SK-N-SH (cell line): ENCODE measurements around the gene MACROD2. TPM values are rescaled to one million over a fixed set of nuclear protein-coding genes. Genes with fewer than 3 reads are reported as not detected.

Experiments
- CTCF ChIA-PET: fragments of 300-600, 350-600 bp; formaldehyde crosslinking; extraction: SDS; loops from one replicate; lab custom pipeline; 2021; lab: Yijun Ruan, JAX
- POLR2A ChIA-PET: fragments of 350-600 bp; sonication (Branson Sonifier 250); formaldehyde crosslinking; extraction: SDS; loops from one replicate; lab custom pipeline; 2020; ENCODE audit warnings: antibody characterized with exemption, inconsistent platforms; lab: Yijun Ruan, JAX
- DNase-seq: peaks from one replicate; pipeline ENCODE4 v3.0.0; 2012
- H2AFZ ChIP-seq: fragments of 200-600 bp; sonication (generic); 2 replicates; pipeline ENCODE4 v1.8.1; 2016; ENCODE audit warnings: antibody characterized with exemption, mild to moderate bottlenecking, low read depth
- H3F3A ChIP-seq: fragments of 200-600 bp; sonication (generic); replicated peaks from 2 replicates; pipeline ENCODE3; 2016; ENCODE audit warnings: antibody characterized with exemption, mild to moderate bottlenecking; ENCODE audit not compliant: insufficient read depth
- H3K27ac ChIP-seq, 2 experiments: fragments of 200-500 bp in 1 of 2; fragments of 200-600 bp in 1 of 2; sonication (Bioruptor generic) in 1 of 2; sonication (generic), shearing (Covaris generic) in 1 of 2; 2 replicates each; pipeline versions ENCODE4 v1.5.1 to v1.6.1; 2014 to 2016; ENCODE audit warnings: low read depth in 2 of 2, inconsistent platforms in 1 of 2, low read length in 1 of 2, mild to moderate bottlenecking in 1 of 2, mixed read lengths in 1 of 2
- H3K27me3 ChIP-seq: fragments of 200-600 bp; sonication (generic), shearing (Covaris generic); 2 replicates; pipeline ENCODE4 v1.6.1; 2016; ENCODE audit warnings: mixed run types; ENCODE audit not compliant: insufficient read depth
- H3K36me3 ChIP-seq, 2 experiments: fragments of 200-500 bp in 1 of 2; fragments of 200-600 bp in 1 of 2; sonication (Bioruptor generic) in 1 of 2; sonication (generic) in 1 of 2; replicated peaks in 1 of 2; 2 replicates each; pipeline versions ENCODE3 to v1.5.1; 2014 to 2016; ENCODE audit warnings: low read length in 1 of 2, mild to moderate bottlenecking in 1 of 2; ENCODE audit not compliant: insufficient read depth in 2 of 2, control insufficient read depth in 1 of 2
- H3K4me1 ChIP-seq, 2 experiments: fragments of 200-500 bp in 1 of 2; fragments of 200-600 bp in 1 of 2; sonication (Bioruptor generic) in 1 of 2; sonication (generic), shearing (Covaris generic) in 1 of 2; 2 replicates each; pipeline versions ENCODE4 v1.5.1 to v1.6.1; 2014 to 2016; ENCODE audit warnings: low read depth in 1 of 2, low read length in 1 of 2, mixed run types in 1 of 2; ENCODE audit not compliant: insufficient read depth in 2 of 2, control insufficient read depth in 1 of 2
- H3K4me2 ChIP-seq: fragments of 200-600 bp; sonication (generic), shearing (Covaris generic); 2 replicates; pipeline ENCODE4 v1.6.1; 2017; ENCODE audit warnings: mixed run types
- H3K4me3 ChIP-seq, 2 experiments: fragments of 200-500 bp in 1 of 2; fragments of 200-600 bp in 1 of 2; sonication (Bioruptor generic) in 1 of 2; sonication (generic), shearing (Covaris generic) in 1 of 2; 2 replicates each; pipeline versions ENCODE4 v1.5.1 to v1.8.1; 2014 to 2016; ENCODE audit warnings: low read depth in 2 of 2, inconsistent platforms in 1 of 2, low read length in 1 of 2, mild to moderate bottlenecking in 1 of 2, mixed read lengths in 1 of 2, moderate library complexity in 1 of 2
- H3K79me2 ChIP-seq: fragments of 200-600 bp; sonication (generic); 2 replicates; pipeline ENCODE4 v1.8.1; 2017; ENCODE audit warnings: mild to moderate bottlenecking; ENCODE audit not compliant: insufficient read depth
- H3K9ac ChIP-seq: fragments of 200-600 bp; sonication (generic); 2 replicates; pipeline ENCODE4 v1.6.1; 2017; ENCODE audit warnings: mixed run types
- H3K9me2 ChIP-seq: fragments of 200-600 bp; sonication (generic); 2 replicates; pipeline ENCODE4 v1.6.1; 2017; ENCODE audit warnings: mixed run types
- H3K9me3 ChIP-seq: fragments of 200-600 bp; sonication (generic); 2 replicates; pipeline ENCODE4 v1.6.1; 2017; ENCODE audit warnings: mixed run types, mild to moderate bottlenecking, moderate library complexity
- H4K20me1 ChIP-seq: fragments of 200-600 bp; sonication (generic); 2 replicates; pipeline ENCODE4 v1.6.1; 2017; ENCODE audit warnings: mild to moderate bottlenecking, mixed run types; ENCODE audit not compliant: insufficient read depth
- CHD2 ChIP-seq: fragments of 150-350 bp; IDR thresholded peaks from 2 replicates; pipeline ENCODE4 v1.6.1; 2018; ENCODE audit warnings: low read length; ENCODE audit not compliant: partially characterized antibody
- CTCF ChIP-seq: fragments of 200-600 bp; sonication (generic); IDR thresholded peaks from 2 replicates; pipeline ENCODE4 v1.6.1; 2017; ENCODE audit warnings: antibody characterized with exemption, mild to moderate bottlenecking, moderate library complexity
- ELF1 ChIP-seq: IDR thresholded peaks from 2 replicates; pipeline ENCODE4 v1.4.0; 2012
- FOSL2 ChIP-seq: IDR thresholded peaks from 2 replicates; pipeline ENCODE4 v1.4.0; 2012; ENCODE audit warnings: low read depth, mild to moderate bottlenecking, moderate library complexity, borderline replicate concordance
- FOXM1 ChIP-seq: IDR thresholded peaks from 2 replicates; pipeline ENCODE4 v1.4.0; 2012; ENCODE audit warnings: low read depth, mild to moderate bottlenecking
- MEF2A ChIP-seq: IDR thresholded peaks from 2 replicates; pipeline ENCODE4 v1.4.0; 2012; ENCODE audit warnings: low read depth, borderline replicate concordance
- MXI1 ChIP-seq: IDR thresholded peaks from 2 replicates; pipeline ENCODE4 v1.6.1; 2012; ENCODE audit warnings: mild to moderate bottlenecking, low read depth, low read length, improper control_type of control experiment
- NFIC ChIP-seq: IDR thresholded peaks from 2 replicates; pipeline ENCODE4 v1.4.0; 2012; ENCODE audit warnings: borderline replicate concordance
- NRF1 ChIP-seq: IDR thresholded peaks from 2 replicates; pipeline ENCODE4 v1.6.1; 2012; ENCODE audit warnings: low read depth, mild to moderate bottlenecking, low read length
- PBX3 ChIP-seq: IDR thresholded peaks from 2 replicates; pipeline ENCODE4; 2012
- RAD21 ChIP-seq: IDR thresholded peaks from 2 replicates; pipeline ENCODE4 v1.6.1; 2012; ENCODE audit warnings: mild to moderate bottlenecking, low read length
- REST ChIP-seq: IDR thresholded peaks from 2 replicates; pipeline ENCODE4 v1.6.1; 2012; ENCODE audit warnings: mild to moderate bottlenecking, low read depth, low read length, moderate library complexity
- RFX5 ChIP-seq: IDR thresholded peaks from 2 replicates; pipeline ENCODE4 v1.6.1; 2012; ENCODE audit warnings: mild to moderate bottlenecking, improper control_type of control experiment, low read length
- RXRA ChIP-seq: IDR thresholded peaks from 2 replicates; pipeline ENCODE4 v1.4.0; 2012; ENCODE audit warnings: low read depth, mild to moderate bottlenecking, borderline replicate concordance
- SIN3A ChIP-seq: IDR thresholded peaks from 2 replicates; pipeline ENCODE4 v1.6.1; 2012; ENCODE audit warnings: low read depth, mild to moderate bottlenecking, low read length, moderate library complexity, borderline replicate concordance
- USF1 ChIP-seq: IDR thresholded peaks from 2 replicates; pipeline ENCODE4 v1.4.0; 2012; ENCODE audit warnings: low read depth, borderline replicate concordance
- WGBS: methylation state at CpG from one replicate; pipeline ENCODE4 v1.1.6; 2017; ENCODE audit warnings: low lambda C conversion rate; 5-methylcytosine and 5-hydroxymethylcytosine counted together
- polyA plus RNA-seq, 3 experiments: library from polyadenylated mRNA; depleted of rRNA; stranded (reverse); fragments of >200 nt; gene quantifications; 2 replicates each; pipeline ENCODE4 v1.2.3, GENCODE V29; 2012

The MACROD2 gene
- polyA plus RNA-seq, 1 of the 3 experiments (the other 2 are of a cell fraction): 0.33 TPM

GRCh38 chr20:15031546-15032351 lies 1036.4 kb downstream of the MACROD2 start:
- POLR2A ChIA-PET: no interaction called here
- no peaks in the 10 kb centered on the region for H3K27me3 ChIP-seq
- H3K4me3 ChIP-seq: no peak overlapping the region
- no peak overlapping the region for H3K27ac ChIP-seq
- H3K9ac ChIP-seq: no peak overlapping the region
- 84% methylated on average over 14 of the region's 32 CpGs for WGBS
- no peak overlapping the region for H2AFZ ChIP-seq
- DNase-seq: no peak
- no peaks in the 10 kb centered on the region for H3K36me3 ChIP-seq
- H3K4me2 ChIP-seq: no peak overlapping the region
- H3K9me2 ChIP-seq: no peaks in the 10 kb centered on the region
- TF ChIP-seq SIN3A (no peak), USF1 (no peak), MEF2A (no peak)
- H3K9me3 ChIP-seq: no peaks in the 10 kb centered on the region
- H4K20me1 ChIP-seq: no peaks in the 10 kb centered on the region
- CTCF ChIA-PET: no interaction called here
- no peaks in the 10 kb centered on the region for H3F3A ChIP-seq
- H3K4me1 ChIP-seq: peaks cover 0 to 3% of the 10 kb centered on the region in 2 experiments; a peak in 2 of 4 replicates
- H3K79me2 ChIP-seq: no peaks in the 10 kb centered on the region

- WGBS: 92% methylated on average over 11 of the region's 11 CpGs
- no peak for DNase-seq
- CTCF ChIA-PET: no interaction called here
- Histone ChIP-seq H3K9ac (no peak overlapping the region), H2AFZ (no peak overlapping the region), H3K4me3 (no peak overlapping the region), H3K27me3 (no peaks in the 10 kb centered on the region), H3K4me1 (peaks cover 0 to 2% of the 10 kb centered on the region in 2 experiments; a peak in 1 of 4 replicates), H3K9me2 (no peaks in the 10 kb centered on the region), H3K4me2 (no peak overlapping the region), H3K79me2 (no peaks in the 10 kb centered on the region), H4K20me1 (no peaks in the 10 kb centered on the region), H3K36me3 (no peaks in the 10 kb centered on the region), H3F3A (no peaks in the 10 kb centered on the region), H3K27ac (no peak overlapping the region), H3K9me3 (no peaks in the 10 kb centered on the region)
- TF ChIP-seq MXI1 (no peak), FOXM1 (no peak), CTCF (no peak), NFIC (no peak), RAD21 (no peak), RXRA (no peak), NRF1 (no peak), CHD2 (no peak), RFX5 (no peak), PBX3 (no peak), REST (no peak), MEF2A (no peak), FOSL2 (no peak), ELF1 (no peak)
- POLR2A ChIA-PET: no interaction called here
Measured at GRCh38 chr20:15032352-15032622, 1037.0 kb downstream of the MACROD2 start.
